Adrenal gland (tissue), 5 donors: ENCODE data around the gene CABS1.

Experiments used
- POLR2A ChIP-seq, 2 donors: fragments of 450-650 bp; IDR thresholded peaks; one replicate each; pipeline ENCODE4 v1.6.1; 2017; ENCODE audit warnings: antibody characterized with exemption in 2 of 2, mild to moderate bottlenecking in 2 of 2, moderate library complexity in 1 of 2
- TF ChIP-seq, protein P1 (sequence below), 6 experiments: fragments of 450-650 bp in 4 of 6; fragments of 200-600 bp in 2 of 6; sonication (generic) in 1 of 6; IDR thresholded peaks; 1 replicate in 5 of 6; 2 replicates in 1 of 6; pipeline versions ENCODE4 v1.5.1 to v1.8.0; 2016 to 2021; ENCODE audit warnings: antibody characterized with exemption in 6 of 6, mild to moderate bottlenecking in 2 of 6, moderate library complexity in 1 of 6
- donor health status: DM: no; HTN: no; CAD: no.

GRCh38 chr4:70359115-70359661 lies 24.4 kb downstream of the CABS1 start:
- TF ChIP-seq, protein P1, sequence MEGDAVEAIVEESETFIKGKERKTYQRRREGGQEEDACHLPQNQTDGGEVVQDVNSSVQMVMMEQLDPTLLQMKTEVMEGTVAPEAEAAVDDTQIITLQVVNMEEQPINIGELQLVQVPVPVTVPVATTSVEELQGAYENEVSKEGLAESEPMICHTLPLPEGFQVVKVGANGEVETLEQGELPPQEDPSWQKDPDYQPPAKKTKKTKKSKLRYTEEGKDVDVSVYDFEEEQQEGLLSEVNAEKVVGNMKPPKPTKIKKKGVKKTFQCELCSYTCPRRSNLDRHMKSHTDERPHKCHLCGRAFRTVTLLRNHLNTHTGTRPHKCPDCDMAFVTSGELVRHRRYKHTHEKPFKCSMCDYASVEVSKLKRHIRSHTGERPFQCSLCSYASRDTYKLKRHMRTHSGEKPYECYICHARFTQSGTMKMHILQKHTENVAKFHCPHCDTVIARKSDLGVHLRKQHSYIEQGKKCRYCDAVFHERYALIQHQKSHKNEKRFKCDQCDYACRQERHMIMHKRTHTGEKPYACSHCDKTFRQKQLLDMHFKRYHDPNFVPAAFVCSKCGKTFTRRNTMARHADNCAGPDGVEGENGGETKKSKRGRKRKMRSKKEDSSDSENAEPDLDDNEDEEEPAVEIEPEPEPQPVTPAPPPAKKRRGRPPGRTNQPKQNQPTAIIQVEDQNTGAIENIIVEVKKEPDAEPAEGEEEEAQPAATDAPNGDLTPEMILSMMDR (IDR thresholded peaks at IDR 0.05), result no peak
- no peak for TF ChIP-seq POLR2A (IDR thresholded peaks at IDR 0.05)
